ENCODE results near the gene KIAA1217. TPM values are rescaled to one million over a fixed set of nuclear protein-coding genes. Genes with fewer than 3 reads are reported as not detected.

Gene KIAA1217
- total RNA-seq = 100 to 1,000 TPM in 1 of 4 donors, 10 to 100 TPM in 3; 46.9 to 108 (median 61.5) TPM

- Histone ChIP-seq H3K27ac (peak within 1 kb of the TSS; percentile 55 to 80 (median 70)), H3K9me3 (no peaks in the 10 kb centered on the region), H3K4me1 (peaks cover 0 to 29% (median 0%) of the 10 kb centered on the region in 4 donors), H3K4me3 (peak within 1 kb of the TSS; percentile 14 to 65 (median 42)), H3K27me3 (no peaks in the 10 kb centered on the region), H3K36me3 (no peaks in the 10 kb centered on the region)
- no peak for TF ChIP-seq POLR2A (IDR thresholded peaks at IDR 0.05)
- peak in 2 of 3 donors; percentile 46 to 65 for DNase-seq
These were observed at the start of gene KIAA1217 for GRCh38 chr10:24208661-24209431. TSS of gene KIAA1217 (plus strand) at chr10:24209138. CDS start at chr10:24209194, 56 bp downstream.

- Histone ChIP-seq H3K36me3 (no peaks in the 10 kb centered on the region), H3K27me3 (no peaks in the 10 kb centered on the region), H3K4me3 (no peak overlapping the region), H3K4me1 (no peaks in the 10 kb centered on the region), H3K9me3 (no peaks in the 10 kb centered on the region), H3K27ac (no peak overlapping the region)
- DNase-seq = no peak
- TF ChIP-seq POLR2A (IDR thresholded peaks at IDR 0.05) (no peak), CTCF (IDR thresholded peaks at IDR 0.05) (no peak)
These were observed 46.5 kb upstream of the KIAA1217 start for GRCh38 chr10:24162206-24162985.

- Histone ChIP-seq H3K4me1 (no peaks in the 10 kb centered on the region), H3K9me3 (no peaks in the 10 kb centered on the region), H3K27me3 (no peaks in the 10 kb centered on the region), H3K27ac (no peak overlapping the region), H3K36me3 (no peaks in the 10 kb centered on the region), H3K4me3 (no peak overlapping the region)
- DNase-seq = no peak
- no peak for TF ChIP-seq POLR2A (IDR thresholded peaks at IDR 0.05)
- no peak for TF ChIP-seq CTCF (IDR thresholded peaks at IDR 0.05)
These were observed 45.5 kb upstream of the KIAA1217 start for GRCh38 chr10:24163485-24163884.

GRCh38 chr10:24168258-24169170 lies 40.4 kb upstream of the KIAA1217 start:
- no peaks in the 10 kb centered on the region for H3K9me3 ChIP-seq
- no peak overlapping the region for H3K4me3 ChIP-seq
- no peaks in the 10 kb centered on the region for H3K36me3 ChIP-seq
- H3K27ac ChIP-seq = no peak overlapping the region
- no peaks in the 10 kb centered on the region for H3K27me3 ChIP-seq
- DNase-seq = no peak
- no peaks in the 10 kb centered on the region for H3K4me1 ChIP-seq
- no peak for TF ChIP-seq CTCF (IDR thresholded peaks at IDR 0.05)
- no peak for TF ChIP-seq POLR2A (IDR thresholded peaks at IDR 0.05)

GRCh38 chr10:24170199-24170598 lies 38.7 kb upstream of the KIAA1217 start:
- no peaks in the 10 kb centered on the region for H3K36me3 ChIP-seq
- H3K9me3 ChIP-seq = no peaks in the 10 kb centered on the region
- no peak overlapping the region for H3K27ac ChIP-seq
- TF ChIP-seq POLR2A (IDR thresholded peaks at IDR 0.05) (no peak), CTCF (IDR thresholded peaks at IDR 0.05) (no peak)
- no peaks in the 10 kb centered on the region for H3K27me3 ChIP-seq
- H3K4me1 ChIP-seq = no peaks in the 10 kb centered on the region
- H3K4me3 ChIP-seq = no peak overlapping the region
- no peak for DNase-seq
